ENCODE data around the gene SLX9. TPM values are rescaled to one million over a fixed set of nuclear protein-coding genes. Genes with fewer than 3 reads are reported as not detected.

The SLX9 gene
- total RNA-seq, 1 donor from 2014 or later = 33.3 TPM

DNA sequence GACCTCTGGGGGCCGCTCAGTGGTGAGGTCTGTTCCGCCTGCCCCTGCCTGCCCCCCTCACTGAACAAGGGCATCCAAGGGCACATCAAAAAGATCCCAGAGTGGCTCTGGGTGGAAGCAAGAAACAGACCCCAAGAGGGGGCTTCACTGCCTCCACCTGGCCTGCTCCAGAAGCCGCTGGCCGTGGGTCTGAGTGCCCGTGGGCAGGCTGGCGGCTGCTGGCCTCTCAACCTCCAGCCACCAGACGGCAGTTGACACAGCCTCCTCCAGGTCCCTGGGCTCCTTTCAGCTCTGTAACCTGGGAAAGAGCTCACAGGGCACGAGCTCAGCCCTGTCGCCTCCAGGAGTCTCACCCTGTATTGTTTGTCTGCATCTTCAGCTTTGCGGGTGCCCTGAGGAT, 56.3 kb downstream of the SLX9 start:
- H3K36me3 Mint-ChIP-seq = no peaks in the 10 kb centered on the region
- H3K4me3 Mint-ChIP-seq = no peak overlapping the region
- no peak for DNase-seq (ENCODE audit: extremely low spot score, unreplicated experiment)
- H3K27ac Mint-ChIP-seq = no peak overlapping the region
- no peaks in the 10 kb centered on the region for H3K27me3 Mint-ChIP-seq
- no peaks in the 10 kb centered on the region for H3K9me3 Mint-ChIP-seq
- no peak for TF ChIP-seq CTCF (conservative IDR thresholded peaks at IDR 0.05)
- peaks cover 5% of the 10 kb centered on the region for H3K4me1 Mint-ChIP-seq (ENCODE audit: unreplicated experiment)

DNA sequence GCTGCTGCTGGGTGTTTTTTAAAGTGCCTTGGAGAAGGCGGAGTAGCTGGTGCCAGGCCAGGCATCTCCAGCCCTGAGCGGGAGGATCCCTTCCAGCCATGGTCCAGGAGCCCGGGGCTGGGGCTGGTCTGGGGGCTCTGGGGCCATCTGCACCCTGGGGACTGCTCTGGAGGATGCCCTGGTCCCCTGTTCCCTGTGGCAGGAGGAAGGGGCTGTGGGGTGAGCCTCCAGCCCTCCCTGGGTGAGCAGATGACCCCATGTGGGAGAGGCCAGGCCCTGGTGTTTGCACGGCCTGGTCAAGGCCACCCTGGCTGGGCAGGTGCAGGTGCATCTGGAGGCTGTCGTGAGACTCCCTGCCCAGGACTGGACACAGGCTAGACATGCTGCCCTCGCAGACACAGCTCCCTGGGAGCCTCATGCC, 56.7 kb downstream of the SLX9 start:
- TF ChIP-seq CTCF (conservative IDR thresholded peaks at IDR 0.05) = no peak
- Mint-ChIP-seq H3K4me1 (ENCODE audit: unreplicated experiment) (peaks cover 5% of the 10 kb centered on the region), H3K27me3 (no peaks in the 10 kb centered on the region), H3K4me3 (no peak overlapping the region), H3K9me3 (no peaks in the 10 kb centered on the region), H3K27ac (no peak overlapping the region), H3K36me3 (no peaks in the 10 kb centered on the region)
- no peak for DNase-seq (ENCODE audit: extremely low spot score, unreplicated experiment)

DNA sequence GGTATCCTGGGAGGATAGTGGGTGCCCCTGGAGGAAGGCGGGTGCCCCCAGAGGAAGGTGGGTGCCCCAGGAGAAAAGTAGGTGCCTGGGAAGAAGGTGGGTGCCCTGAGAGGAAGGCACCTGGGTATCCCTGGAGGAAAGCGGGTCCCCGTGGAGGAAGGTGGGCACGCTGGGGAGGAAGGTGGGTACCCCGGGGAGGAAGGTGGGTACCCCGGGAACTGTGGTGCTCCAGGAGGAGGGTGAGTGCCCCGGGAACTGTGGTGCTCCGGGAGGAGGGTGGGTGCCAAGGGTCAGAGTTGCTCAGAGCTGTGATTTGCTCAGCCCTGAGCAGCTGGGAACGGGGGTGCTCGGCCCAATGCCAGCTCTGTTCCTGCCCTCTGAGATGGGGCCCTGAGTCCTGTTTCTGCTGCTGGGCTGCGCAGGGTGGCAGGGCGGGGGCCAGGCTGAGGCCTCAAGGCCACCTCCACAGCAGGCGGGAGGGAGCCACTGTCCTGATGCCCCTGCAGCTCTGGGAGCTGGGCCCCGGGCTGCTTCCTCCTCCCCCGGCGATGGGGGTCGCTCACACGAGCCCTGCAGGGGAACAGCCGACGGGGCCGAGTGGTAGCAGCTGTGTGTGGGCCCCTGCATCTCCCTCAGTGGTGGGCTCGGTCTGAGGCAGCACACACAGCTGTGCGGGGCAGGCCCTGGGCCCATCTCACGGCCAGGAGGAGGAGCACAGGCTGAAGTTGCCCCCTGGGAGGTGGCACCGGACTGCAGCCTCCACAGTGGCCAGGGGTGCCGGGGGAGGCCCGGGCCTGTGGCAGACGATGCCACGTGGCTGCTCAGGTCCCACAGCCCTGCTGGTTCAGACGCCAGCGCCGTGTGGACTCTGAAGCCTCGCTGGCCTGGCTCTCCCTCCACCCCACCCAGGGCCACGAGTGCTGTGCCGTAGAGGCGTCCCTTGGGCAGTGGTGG, 57.4 kb downstream of the SLX9 start:
- H3K36me3 Mint-ChIP-seq = no peaks in the 10 kb centered on the region
- no peaks in the 10 kb centered on the region for H3K27me3 Mint-ChIP-seq
- H3K9me3 Mint-ChIP-seq = no peaks in the 10 kb centered on the region
- TF ChIP-seq CTCF (conservative IDR thresholded peaks at IDR 0.05) = no peak
- peaks cover 5% of the 10 kb centered on the region for H3K4me1 Mint-ChIP-seq (ENCODE audit: unreplicated experiment)
- H3K27ac Mint-ChIP-seq = no peak overlapping the region
- no peak for DNase-seq (ENCODE audit: extremely low spot score, unreplicated experiment)
- H3K4me3 Mint-ChIP-seq = no peak overlapping the region

- Mint-ChIP-seq H3K27ac (no peak overlapping the region), H3K4me1 (ENCODE audit: unreplicated experiment) (peaks cover 5% of the 10 kb centered on the region), H3K9me3 (no peaks in the 10 kb centered on the region), H3K4me3 (no peak overlapping the region), H3K36me3 (no peaks in the 10 kb centered on the region), H3K27me3 (no peaks in the 10 kb centered on the region)
- TF ChIP-seq CTCF (conservative IDR thresholded peaks at IDR 0.05) = no peak
- no peak for DNase-seq (ENCODE audit: extremely low spot score, unreplicated experiment)
Measured at GRCh38 chr21:44998086-44998620, 58.3 kb downstream of the SLX9 start.

GRCh38 chr21:44998621-44999427, 59.0 kb downstream of the SLX9 start:
- no peaks in the 10 kb centered on the region for H3K9me3 Mint-ChIP-seq
- no peaks in the 10 kb centered on the region for H3K27me3 Mint-ChIP-seq
- no peak overlapping the region for H3K27ac Mint-ChIP-seq
- DNase-seq (ENCODE audit: extremely low spot score, unreplicated experiment) = no peak
- H3K36me3 Mint-ChIP-seq = no peaks in the 10 kb centered on the region
- no peak overlapping the region for H3K4me3 Mint-ChIP-seq
- TF ChIP-seq CTCF (conservative IDR thresholded peaks at IDR 0.05) = no peak
- peaks cover 5% of the 10 kb centered on the region for H3K4me1 Mint-ChIP-seq (ENCODE audit: unreplicated experiment)

All from type B pancreatic cell (in vitro differentiated cells).